SK-N-MC (cell line): ENCODE measurements around the gene RREB1.

ENCODE experiments used
- EZH2 ChIP-seq: fragments of 200-600 bp; sonication (generic); IDR thresholded peaks from one replicate; pipeline ENCODE4 v1.6.1; 2017; ENCODE audit warnings: antibody characterized with exemption
- FOXP2 ChIP-seq: optimal IDR thresholded peaks from 2 replicates; pipeline ENCODE3; 2011; ENCODE audit warnings: mild to moderate bottlenecking, moderate library complexity; ENCODE audit not compliant: insufficient read depth; ENCODE audit errors: extremely low read length, control extremely low read depth
- POLR2AphosphoS5 ChIP-seq: IDR thresholded peaks from 2 replicates; pipeline ENCODE4 v1.6.1; 2012; ENCODE audit warnings: mild to moderate bottlenecking, low read depth, low read length, borderline replicate concordance

GRCh38 chr6:7125290-7125689 is 17.5 kb downstream of the RREB1 start:
- TF ChIP-seq EZH2: no peak
- TF ChIP-seq POLR2AphosphoS5: no peak
- no peak for TF ChIP-seq FOXP2
